Kasumi-1 (cell line): ENCODE data around the gene BACE2.
"Not testable (repeated sequence)": the region's sequence is repeated elsewhere in the genome, so short reads cannot be mapped to it uniquely, and the experiment has no call there.

Source experiments
- DNase-seq, 2 experiments: peaks; one replicate each; lab custom pipeline; 2025; lab: John Stamatoyannopoulos, UW

The BACE2 gene

DNA sequence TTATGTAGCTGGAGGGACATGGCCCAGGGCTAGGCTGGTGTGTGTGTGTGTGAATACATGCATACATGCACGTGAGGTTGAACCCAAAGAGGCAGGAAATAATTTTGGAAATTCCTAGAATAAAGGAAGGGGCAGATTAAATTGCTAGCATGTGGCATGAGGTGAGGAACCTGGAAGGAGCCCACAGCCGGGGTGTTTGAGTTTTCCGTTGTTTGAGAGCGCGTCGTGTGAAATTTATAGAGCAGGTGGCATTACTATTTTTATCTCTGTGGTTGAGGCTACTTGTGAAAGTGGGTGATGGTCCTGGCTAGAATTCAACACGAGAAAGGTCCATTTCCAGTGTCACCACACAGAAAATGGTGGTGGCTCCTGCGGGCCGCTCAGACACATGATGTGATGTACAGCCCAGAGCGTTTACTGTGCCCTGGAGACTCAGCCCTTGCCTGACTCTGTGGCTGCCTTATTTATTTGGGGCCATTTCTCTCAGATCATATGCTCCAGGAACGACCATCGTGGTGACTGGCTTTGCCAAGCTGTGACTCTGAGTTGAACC lies 48.0 kb downstream of the BACE2 start:
- DNase-seq = no peak

DNA sequence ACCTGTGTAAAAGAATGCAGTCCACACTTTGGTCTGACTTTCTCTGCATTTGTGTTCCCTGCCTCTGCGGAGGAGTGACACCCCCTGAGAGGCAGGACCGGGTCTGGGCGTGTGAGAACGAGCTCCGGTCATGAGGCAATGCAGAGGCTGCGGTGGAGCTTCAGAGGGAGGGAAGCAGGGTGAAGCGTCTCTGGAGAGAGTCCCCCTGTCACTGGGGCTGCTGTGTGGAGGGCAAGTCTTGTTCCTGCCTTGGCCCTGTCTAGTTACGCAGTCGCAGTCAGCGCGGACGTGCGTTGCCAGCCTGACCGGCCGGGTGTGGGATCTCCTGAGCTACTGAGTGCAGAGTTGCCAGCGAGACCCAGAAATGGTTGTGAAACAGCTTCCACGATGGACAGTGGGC lies 48.5 kb downstream of the BACE2 start:
- DNase-seq = no peak

DNA sequence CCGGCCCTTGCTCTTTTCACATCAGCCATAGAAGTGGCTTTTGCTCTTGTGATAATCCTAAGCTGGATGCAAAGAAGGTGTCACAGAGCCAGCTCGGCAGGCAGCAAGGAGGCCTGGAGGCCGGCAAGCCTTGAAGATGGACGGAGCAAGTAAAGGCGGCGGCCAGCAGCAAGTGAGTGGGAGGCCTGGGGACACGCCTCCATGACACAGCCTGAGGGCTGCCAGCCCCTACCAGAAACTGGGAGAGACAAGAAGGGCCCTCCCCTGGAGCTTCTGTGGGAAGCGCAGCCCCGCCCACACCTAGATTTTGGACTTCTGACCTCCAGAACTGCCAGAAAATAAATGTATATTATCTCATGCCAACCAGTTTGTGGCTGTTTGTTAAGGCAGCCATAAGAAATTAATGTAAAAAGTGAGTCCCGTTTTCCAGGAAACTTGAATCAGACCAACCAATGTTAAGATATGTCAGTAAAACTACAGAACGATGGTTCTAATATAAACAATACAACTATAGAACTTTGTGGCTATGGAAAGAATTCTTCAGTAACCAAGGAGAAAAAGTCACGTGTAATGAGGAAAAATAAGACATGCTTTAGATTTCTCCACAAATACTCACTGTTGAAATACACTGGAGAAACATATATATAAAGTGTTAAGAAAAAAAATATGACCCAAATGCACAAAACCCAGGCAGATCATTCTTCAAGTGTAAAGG lies 49.9 kb downstream of the BACE2 start:
- DNase-seq = no peak

DNA sequence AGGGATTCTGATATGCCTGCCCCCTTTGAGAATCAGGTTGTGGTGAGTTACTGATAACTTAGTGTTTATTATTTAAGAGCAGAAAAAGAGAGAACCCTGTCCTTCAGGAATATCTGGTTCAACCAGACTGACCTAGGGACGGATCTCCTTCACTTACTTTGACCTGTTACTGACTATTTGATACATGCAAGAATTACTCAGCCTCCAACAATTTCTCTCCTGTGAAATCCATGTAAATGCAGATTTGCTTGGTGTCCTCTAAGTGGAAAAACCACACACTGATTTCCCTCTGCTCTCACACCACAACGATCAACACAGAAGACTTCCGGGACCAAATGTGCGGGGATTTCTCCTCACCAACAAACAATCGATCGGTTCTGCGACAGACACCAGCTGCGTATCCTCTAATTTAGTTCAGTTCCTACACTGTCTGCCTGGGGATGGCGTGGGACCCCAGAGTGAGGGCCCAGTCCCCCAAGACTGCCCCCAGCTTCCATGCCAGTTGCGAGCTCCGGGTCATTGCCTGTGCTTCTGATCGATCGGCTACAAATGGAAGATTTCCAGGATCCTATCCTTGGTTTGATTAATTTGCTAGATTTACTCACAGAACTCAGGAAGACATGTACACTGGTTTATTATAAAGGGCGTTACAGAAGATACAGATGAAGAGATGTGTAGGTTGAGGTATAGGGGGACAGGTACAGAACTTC lies 51.7 kb downstream of the BACE2 start:
- DNase-seq = no peak

DNA sequence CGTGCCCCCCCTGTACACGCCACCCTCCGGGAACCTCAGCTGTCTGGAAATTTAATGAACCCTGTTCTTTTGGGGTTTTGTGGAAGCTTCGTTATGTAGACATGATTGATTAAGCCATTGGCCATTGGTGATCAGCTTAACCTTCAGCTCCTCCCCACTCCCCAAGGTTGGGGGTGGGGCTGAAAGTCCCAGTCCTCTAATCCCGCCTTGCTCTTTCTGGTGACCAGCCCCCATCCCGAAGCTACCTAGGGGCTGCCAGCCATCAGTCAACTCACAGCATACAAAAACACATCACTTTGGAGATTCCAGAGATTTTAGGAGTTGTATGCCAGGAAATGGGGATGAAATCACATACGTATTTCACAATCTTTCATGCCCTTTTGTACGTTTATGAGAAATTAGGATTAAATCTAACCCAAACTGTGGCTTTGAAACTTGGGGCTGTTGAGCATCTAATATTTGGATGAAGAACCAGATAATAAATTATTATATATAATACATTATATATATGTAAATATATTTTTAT lies 52.3 kb downstream of the BACE2 start:
- DNase-seq = no peak

DNA sequence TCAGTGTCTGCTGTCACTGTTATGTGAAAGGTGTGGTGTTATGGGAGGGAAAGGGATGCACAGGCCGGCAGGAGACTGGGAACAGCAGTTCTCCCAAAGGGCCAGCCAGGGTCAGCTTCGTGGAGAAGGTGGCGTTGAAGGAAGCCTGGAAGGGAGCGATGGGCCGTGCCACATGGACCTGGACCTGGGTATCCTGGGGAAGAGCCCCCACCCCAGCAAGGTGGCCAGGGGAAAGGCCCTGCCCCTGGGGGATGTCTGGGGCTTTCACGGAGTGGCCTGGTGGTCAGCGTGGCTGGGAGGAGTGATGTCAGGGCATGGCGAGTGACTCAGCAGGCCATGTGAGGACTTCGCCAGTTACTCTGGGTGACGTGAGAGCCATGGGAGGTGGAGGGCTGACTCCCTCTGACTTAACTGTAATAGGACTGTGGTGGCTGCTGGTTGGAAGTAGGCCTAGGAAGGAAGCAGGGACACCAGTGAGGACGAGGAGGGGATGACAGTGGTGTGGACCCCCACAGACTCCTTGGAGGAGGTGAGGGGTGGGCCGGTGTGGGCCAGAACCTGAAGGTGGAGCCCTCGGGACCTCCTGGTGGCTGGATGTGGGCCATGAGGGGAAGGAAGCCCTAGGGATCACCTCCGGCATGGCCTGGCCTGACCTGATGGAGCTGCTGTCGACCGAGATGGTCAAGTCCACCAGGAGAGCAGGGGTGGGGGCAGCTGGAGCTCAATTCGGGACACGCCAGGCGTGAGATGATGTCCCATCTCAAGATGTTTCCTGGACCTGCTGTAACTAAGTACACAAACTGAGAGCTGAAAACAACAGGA lies 54.5 kb downstream of the BACE2 start:
- DNase-seq = no peak

DNA sequence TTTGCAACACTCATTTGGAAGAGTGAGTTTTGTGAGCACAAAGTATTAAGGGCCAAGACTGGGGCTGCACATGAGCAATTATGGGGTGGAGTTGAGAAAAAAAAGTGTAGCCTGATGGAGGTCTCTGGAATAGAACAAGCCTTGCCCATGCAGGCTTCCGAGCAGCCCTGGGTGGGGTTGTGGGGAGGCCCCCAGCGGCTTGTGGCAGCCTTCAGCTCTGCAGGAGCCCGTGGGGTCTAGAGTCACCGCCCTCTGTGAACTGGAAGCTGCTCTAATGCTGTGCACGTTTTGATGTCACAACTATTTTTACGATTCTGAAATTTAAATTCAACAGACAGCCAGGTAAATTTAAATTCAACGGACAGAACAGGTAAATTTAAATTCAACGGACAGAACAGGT lies 58.9 kb downstream of the BACE2 start:
- no peak for DNase-seq

DNA sequence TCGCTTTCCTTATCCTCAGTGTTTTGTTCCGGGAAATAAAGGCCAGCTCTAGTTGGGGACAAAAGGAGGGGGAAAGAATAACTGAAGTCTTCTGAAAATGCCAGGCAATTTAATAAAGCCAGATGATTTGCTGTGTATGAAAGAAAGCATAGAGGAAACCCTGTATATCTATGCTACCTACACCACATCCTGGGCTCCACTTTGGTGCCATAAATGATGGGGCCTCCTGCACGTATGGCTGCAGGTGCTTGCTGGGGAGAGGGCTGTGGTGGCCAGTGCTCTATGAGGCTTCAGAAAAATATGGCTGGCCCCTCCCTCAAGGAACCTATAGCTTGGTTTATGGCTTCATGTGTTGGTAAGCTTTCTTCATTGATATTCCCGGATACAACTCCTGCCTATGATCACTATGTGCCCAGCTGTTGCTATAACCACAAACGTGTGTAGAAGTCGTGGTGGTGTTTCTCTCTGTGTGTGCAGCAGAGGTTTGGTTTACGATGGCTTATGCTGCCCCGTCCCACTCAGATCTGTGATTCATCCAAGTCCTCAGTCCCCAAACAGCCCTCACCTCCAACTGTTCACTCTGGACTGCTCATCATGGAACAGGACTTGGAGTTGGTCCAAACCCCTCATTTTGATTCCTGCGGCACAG lies 59.5 kb downstream of the BACE2 start:
- DNase-seq = no peak

DNA sequence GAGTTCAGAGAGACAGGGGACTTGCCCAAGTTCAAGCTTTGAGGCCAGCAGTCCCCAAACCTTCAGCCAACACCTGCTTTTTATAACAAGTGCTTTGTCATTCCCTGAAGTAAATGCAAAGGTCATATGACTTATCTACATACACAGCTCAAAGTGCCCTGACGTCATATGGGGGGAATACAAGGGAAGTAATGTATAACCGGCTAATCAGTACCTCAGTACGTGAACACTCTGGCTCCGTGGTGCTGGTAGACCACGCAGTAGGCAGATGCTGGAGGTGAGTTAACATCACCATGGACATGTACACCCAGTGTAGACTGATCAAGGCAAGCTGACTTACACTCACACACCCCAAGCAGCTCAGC lies 60.0 kb downstream of the BACE2 start:
- no peak for DNase-seq

DNA sequence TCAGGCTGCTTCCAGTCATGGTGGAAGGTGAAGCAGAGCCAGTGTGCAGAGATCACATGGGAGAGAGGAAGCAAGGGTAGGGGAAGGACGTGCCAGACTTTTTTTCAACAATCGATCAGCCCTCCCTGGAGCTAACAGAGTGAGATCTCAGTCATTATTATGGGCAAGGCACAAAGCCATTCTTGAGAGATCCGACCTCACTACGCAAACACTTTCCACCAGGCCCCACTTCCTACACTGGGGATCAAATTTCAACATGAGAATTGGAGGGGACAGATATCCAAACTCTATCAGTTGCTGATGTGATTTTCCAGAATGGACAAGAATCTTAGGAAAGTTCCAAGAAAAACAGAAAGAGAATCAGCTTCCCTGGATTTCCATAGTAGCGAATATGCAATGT lies 60.5 kb downstream of the BACE2 start:
- no peak for DNase-seq

DNA sequence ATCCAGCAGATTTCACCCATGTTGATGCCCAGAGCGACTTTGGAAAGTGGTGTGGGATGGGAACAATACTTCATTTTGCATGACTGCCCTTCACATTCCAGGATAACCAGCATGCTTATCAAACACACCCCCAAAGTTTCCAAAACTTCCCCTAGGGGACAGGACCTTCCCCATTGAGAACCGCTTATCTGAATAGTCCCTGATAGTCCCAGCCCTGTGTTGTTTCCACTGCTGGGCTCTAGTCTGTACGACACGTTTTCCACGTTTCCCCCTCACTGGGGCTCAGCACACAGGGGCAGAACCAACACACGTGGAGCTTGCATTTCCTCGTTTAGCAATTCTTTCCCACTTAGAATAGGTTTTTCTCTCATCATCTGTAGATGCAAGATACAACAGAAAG lies 61.0 kb downstream of the BACE2 start:
- DNase-seq = no peak

DNA sequence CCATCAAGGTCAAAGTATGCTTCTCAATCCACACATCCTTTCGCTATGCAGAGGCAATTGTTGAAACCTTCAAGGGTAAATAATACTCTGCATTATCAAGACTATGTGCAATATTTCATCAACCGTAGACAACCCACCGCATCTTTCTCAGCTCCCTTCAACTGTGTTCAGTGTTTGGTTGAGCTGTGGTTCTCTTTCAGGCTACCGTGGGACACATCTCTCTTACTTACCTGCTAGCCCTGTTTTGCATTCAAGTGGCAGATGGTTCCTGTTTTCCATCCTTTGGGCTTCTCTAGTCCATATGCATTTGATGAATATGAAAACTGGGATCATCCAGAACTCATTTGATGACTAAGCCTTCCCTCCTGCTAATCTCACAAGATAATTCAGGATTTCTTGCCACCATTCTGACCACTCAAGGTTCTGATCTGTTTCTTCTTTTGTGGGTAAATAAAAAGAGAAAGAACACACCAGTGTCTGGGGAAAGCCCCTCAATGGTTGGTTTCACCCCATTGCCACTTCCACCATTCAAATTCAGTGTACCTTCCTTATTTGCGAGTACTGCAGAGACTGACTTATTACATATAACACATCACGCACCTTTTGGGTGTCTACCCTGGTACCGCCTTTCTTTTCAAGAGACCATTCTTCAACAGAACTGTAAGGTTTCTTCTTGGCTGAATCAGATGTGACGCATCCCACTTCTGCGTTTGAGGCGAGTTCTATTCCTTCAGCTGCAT lies 61.7 kb downstream of the BACE2 start:
- no peak for DNase-seq

DNA sequence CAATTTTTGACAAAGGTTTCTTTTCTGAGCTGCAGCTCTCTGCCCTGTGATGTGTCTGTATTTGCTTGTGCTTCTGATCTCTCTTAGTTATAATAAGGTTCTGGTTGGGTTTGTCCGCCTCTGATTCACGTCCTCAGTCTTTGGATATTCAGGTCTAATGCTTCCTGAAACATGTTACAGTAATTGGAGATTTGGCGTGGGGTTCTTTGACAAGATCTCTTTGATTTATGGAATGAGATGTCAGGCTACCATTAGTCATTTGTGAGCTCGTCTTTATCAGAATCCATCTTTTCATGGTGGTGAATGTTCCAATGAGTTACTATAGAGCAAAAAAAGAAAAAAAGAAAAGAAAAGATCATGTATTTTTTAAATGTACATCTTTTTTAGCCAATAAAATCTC lies 62.5 kb downstream of the BACE2 start:
- no peak for DNase-seq

DNA sequence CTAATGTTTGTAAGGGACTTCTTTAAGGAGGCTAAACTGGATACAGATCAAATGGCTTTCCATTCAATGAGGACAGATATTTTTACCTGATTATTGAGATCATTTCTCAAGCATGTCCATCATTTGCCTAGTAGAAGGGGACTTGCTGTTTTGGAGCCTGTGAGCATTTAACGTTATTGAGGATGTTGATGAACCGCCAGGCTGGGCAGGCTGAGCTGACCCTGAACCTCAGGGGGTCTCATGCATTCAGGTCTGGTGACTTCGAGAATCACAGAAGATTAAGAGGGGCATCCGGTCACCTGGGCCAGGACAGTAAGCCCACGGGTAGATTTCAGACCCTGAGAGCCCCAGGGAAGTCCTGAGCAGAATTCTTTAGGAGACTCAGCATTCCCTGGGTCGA lies 63.1 kb downstream of the BACE2 start:
- DNase-seq = no peak

DNA sequence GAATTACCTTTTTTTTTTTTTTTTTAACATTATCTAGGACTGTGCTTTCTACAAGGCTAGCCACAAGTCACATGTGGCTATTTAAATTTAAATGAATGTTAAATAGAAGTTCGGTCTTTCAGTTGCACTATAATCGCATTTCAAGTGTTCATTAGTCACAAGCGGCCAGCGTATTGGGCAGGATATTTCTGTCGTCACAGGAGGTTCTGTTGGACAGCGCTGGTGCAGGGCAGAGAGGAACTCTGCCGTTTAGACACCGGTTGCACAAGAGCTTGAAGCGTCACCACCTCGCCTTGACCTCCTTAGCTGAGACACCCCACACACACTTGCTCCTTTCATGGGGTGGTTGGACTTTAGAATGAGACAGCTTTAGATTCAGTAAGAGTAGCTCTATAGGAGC lies 64.1 kb downstream of the BACE2 start:
- DNase-seq = no peak

DNA sequence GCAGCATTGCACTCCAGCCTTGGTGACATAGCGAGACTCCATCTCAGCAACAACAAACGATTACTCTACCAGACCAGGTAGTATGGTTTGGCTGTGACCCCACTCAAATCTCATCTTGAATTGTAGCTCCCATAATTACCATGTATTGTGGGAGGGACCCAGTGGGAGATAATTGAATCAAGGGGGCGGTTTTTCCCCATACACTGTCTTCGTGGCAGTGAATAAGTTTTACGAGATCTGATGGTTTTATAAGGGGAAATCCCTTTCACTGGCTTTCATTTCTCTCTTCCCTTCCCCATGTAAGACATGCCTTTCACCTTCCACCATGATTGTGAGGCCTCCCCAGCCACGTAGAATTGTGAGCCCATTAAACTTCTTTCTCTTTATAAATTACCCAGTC lies 66.0 kb downstream of the BACE2 start:
- no peak for DNase-seq

DNA sequence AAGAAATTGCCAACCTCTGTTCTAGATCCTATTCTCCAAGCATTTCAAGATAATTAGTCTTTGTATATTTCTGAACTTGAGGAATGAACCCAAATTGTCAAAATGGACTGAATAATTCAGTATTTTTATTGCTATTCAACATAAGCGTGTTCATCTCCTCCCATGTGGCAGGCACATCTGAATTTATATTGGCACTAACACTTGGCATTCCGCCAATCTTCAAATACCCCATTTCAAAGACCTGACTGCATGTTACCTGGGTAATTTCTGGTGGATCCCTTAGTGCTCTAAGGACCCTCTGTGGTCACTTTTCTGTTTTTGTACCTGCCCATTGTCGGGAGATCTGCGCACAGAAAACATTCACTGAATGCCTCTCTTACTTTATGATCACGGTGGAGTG lies 66.6 kb downstream of the BACE2 start:
- no peak for DNase-seq

DNA sequence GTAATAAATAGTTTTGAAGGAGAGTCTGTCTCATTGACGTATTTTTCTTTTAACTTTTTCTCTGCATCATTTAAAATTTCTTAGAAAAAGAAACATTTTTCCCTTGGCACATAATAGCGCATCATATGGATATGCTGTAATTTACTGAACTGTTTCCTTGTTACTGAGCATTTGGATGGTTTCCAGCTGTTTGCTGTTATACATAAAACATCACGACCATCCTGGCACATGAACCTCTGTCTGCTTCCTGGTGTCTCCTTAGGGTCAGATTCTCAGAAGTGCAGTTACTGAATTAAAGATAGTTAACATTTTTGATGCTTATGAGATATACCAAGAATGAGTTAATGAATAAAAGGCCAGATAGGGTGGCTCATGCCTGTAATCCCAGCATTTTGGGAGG lies 67.2 kb downstream of the BACE2 start:
- no peak for DNase-seq

DNA sequence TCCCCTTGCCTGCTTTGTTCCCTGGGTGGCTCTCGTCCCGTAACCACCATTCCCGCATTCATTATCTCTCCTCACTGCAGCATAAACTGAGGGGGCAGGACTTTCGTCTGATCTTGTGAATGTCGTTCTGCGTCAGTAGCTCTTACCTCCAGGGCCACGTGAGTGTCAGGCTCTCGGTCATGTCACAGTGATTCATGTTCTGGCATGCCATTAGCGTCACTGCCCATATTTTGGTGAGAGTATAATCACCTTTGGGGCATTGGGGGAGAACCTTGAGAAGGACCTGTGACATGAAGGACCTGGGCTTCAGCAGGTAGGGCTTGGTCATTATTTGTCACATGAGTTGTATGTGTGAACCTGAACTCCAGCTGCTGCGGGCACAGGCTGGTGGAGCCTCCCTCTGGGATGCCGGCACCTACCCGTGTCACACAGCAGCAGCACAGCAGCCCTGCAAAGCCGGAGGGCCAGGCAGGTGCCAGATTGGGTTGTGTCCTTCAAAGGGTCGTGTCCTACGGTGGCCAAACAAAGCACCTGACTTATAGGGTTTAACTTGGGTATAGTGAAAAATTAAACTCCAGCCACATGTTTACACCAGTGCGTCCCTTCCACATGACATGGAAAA lies 68.5 kb downstream of the BACE2 start:
- DNase-seq = no peak

DNA sequence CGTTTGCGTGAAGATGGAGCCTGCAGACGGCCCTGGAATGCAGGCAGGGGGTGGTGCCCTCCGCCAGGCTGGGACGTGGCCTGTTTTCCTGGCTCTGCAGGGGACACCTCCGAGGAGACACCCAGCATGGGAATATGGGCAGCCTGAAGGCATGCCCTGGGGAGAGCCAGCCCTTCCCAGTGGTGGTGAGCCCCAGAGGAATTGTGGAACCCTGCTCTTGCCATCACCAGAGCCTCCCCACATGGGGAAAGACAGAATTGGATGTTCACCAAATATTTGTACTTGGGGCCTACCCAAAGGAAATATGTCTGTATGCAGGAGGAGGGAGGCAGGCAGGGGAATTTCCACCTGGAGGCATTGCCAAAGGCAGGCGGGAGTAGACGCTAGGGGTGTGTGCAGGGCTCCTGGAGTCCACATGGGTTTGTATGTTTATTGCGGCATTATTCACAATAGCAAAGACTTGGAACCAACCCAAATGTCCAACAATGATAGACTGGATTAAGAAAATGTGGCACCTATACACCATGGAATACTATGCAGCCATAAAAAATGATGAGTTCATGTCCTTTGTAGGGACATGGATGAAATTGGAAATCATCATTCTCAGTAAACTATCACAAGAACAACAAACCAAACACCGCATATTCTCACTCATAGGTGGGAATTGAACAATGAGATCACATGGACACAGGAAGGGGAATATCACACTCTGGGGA lies 70.3 kb downstream of the BACE2 start:
- not testable (repeated sequence) for DNase-seq
